Hepatocyte (in vitro differentiated cells): ENCODE measurements around the gene LFNG. TPM values are rescaled to one million over a fixed set of nuclear protein-coding genes. Genes with fewer than 3 reads are reported as not detected.

ENCODE experiments used
- DNase-seq: peaks from one replicate; pipeline ENCODE4 v3.0.0-alpha.2; 2016; ENCODE audit warnings: low spot score
- H2AFZ ChIP-seq: fragments of 200-600 bp; sonication (generic); 2 replicates; pipeline ENCODE4 v1.6.0; 2016; ENCODE audit warnings: antibody characterized with exemption, mild to moderate bottlenecking
- H3K27ac ChIP-seq: fragments of 200-600 bp; sonication (generic); 2 replicates; pipeline ENCODE4 v1.5.1; 2016; ENCODE audit warnings: mild to moderate bottlenecking
- H3K27me3 ChIP-seq: fragments of 200-600 bp; sonication (generic); 2 replicates; pipeline ENCODE4 v1.6.1; 2016
- H3K36me3 ChIP-seq: fragments of 200-600 bp; sonication (generic); replicated peaks from 2 replicates; pipeline ENCODE4 v1.5.1; 2016; ENCODE audit warnings: low read depth; ENCODE audit not compliant: insufficient read depth
- H3K4me1 ChIP-seq: fragments of 200-600 bp; sonication (generic); 2 replicates; pipeline ENCODE4 v1.5.1; 2016; ENCODE audit warnings: mild to moderate bottlenecking, moderate library complexity; ENCODE audit not compliant: insufficient read depth
- H3K4me2 ChIP-seq: fragments of 200-600 bp; sonication (generic); 2 replicates; pipeline ENCODE4 v1.6.0; 2016
- H3K4me3 ChIP-seq: fragments of 200-600 bp; sonication (generic); 2 replicates; pipeline ENCODE4 v1.5.1; 2016; ENCODE audit warnings: mild to moderate bottlenecking
- H3K79me2 ChIP-seq: fragments of 200-600 bp; sonication (generic); 2 replicates; pipeline ENCODE4 v1.6.0; 2017; ENCODE audit warnings: mild to moderate bottlenecking
- H3K9me2 ChIP-seq: fragments of 200-600 bp; sonication (generic); replicated peaks from 2 replicates; pipeline ENCODE4 v1.6.0; 2017; ENCODE audit warnings: mild to moderate bottlenecking; ENCODE audit not compliant: insufficient read depth
- H3K9me3 ChIP-seq: fragments of 200-600 bp; sonication (generic); 2 replicates; pipeline ENCODE4 v1.5.1; 2016; ENCODE audit warnings: low read depth, mild to moderate bottlenecking
- H4K20me1 ChIP-seq: fragments of 200-600 bp; sonication (generic); 2 replicates; pipeline ENCODE4 v1.6.0; 2016; ENCODE audit warnings: mild to moderate bottlenecking; ENCODE audit not compliant: insufficient read depth, poor library complexity, severe bottlenecking
- CTCF ChIP-seq: fragments of 200-600 bp; sonication (generic); IDR thresholded peaks from 2 replicates; pipeline ENCODE4 v1.5.1; 2016; ENCODE audit warnings: antibody characterized with exemption, mild to moderate bottlenecking; ENCODE audit not compliant: poor library complexity
- EZH2 ChIP-seq: fragments of 200-600 bp; sonication (generic); IDR thresholded peaks from 2 replicates; pipeline ENCODE4 v1.6.1; 2016; ENCODE audit warnings: antibody characterized with exemption, mild to moderate bottlenecking, borderline replicate concordance
- EZH2phosphoT487 ChIP-seq: fragments of 200-600 bp; sonication (generic); IDR thresholded peaks from one replicate; pipeline ENCODE4 v1.6.1; 2018; ENCODE audit warnings: antibody characterized with exemption, mild to moderate bottlenecking, low read depth, moderate library complexity; ENCODE audit not compliant: unreplicated experiment, severe bottlenecking
- WGBS: methylation state at CpG from one replicate; pipeline ENCODE4 v1.1.6; 2016; ENCODE audit warnings: low lambda C conversion rate; ENCODE audit errors: missing lambda C conversion rate; 5-methylcytosine and 5-hydroxymethylcytosine counted together
- polyA plus RNA-seq: library from polyadenylated mRNA; unstranded; fragments of >200 nt; fragmentation: Nextera tagmentation; extraction: Ambion mirVana; gene quantifications from 2 replicates; pipeline ENCODE4 v1.2.1, GENCODE V29; 2016
- total RNA-seq: library from RNA; depleted of rRNA; stranded (reverse); fragments of >200 nt; gene quantifications from 2 replicates; pipeline ENCODE4 v1.2.3, GENCODE V29; 2014

LFNG gene
- total and polyA plus RNA-seq, 2 experiments from 2014 or later = 1.2 to 4.5 TPM

DNA sequence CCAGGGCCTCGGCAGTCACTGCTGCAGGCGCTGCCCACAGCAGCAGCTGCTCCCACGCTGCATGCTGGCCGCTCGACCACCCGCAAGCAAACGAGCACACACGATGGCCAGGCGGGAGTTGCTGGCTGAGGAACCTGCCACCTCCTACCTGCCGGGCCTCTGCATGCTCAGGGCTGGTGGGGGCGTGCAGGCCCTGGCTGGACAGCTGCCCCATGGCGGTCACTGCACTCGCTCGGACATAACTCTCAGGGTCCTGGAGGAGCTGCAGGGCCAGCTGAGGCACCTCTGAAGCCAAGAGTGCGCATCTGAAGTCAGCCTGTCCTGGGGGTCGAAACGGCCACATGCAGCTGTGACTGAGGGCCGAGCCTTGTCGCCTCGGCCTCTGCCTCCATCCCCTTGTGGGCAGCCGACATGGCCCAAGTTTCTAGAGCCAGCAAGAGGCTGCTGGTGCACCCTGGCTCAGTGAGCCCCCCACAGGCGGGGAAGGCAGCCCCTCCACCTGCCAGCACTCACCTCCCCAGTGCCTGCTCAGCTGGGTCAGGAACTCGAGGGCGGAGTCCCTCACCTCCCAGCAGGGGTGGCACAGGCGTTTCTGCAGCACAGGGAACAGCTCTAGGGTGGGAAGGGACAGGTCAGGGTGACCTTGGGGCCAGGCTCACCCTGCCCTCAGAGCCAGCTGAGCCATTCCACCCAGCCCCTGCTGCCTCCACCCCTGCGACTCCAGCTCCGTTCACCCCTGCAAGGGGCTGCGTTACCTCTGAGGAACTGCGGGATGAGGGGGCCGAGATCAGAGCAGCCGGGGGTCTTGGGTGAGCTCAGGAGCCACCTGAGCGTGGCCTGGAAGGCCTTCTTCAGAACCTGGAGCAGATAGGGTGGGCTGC is 19.7 kb downstream of the LFNG start:
- whole genome bisulfite sequencing = 96% methylated on average over 32 of the region's 32 CpGs
- Histone ChIP-seq H3K27ac (no peak overlapping the region), H2AFZ (no peak overlapping the region), H3K36me3 (no peaks in the 10 kb centered on the region), H3K4me1 (no peaks in the 10 kb centered on the region), H3K9me2 (no peaks in the 10 kb centered on the region), H3K79me2 (no peaks in the 10 kb centered on the region), H4K20me1 (no peaks in the 10 kb centered on the region), H3K4me3 (no peak overlapping the region), H3K9me3 (no peaks in the 10 kb centered on the region), H3K27me3 (no peaks in the 10 kb centered on the region), H3K4me2 (no peak overlapping the region)
- no peak for TF ChIP-seq EZH2phosphoT487
- TF ChIP-seq EZH2 = no peak
- no peak for TF ChIP-seq CTCF
- DNase-seq = no peak

DNA sequence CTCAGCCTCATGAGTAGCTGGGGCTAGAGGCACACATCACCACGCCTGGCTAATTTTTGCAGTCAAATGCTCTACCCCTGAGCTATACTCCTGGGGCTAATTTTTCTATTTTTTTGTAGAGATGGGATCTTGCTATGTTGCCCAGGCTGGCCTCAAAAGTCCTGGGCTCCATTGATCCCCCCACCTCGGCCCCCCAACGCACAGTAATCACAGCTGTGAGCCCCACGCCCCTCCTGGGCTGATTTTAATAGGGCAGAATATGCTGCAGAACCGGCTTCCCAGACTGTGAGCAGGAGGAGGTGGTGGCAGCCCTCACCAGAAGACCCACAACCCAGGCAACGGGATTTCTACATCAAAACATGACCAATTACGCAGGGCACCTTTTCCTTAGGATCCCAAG is 20.6 kb downstream of the LFNG start:
- H2AFZ ChIP-seq = no peak overlapping the region
- no peaks in the 10 kb centered on the region for H3K36me3 ChIP-seq
- 97% methylated on average over 7 of the region's 7 CpGs for WGBS
- H3K79me2 ChIP-seq = no peaks in the 10 kb centered on the region
- no peak for DNase-seq
- no peaks in the 10 kb centered on the region for H3K9me2 ChIP-seq
- no peaks in the 10 kb centered on the region for H3K4me1 ChIP-seq
- H3K4me3 ChIP-seq = no peak overlapping the region
- no peaks in the 10 kb centered on the region for H3K27me3 ChIP-seq
- no peak overlapping the region for H3K27ac ChIP-seq
- no peaks in the 10 kb centered on the region for H4K20me1 ChIP-seq
- no peaks in the 10 kb centered on the region for H3K9me3 ChIP-seq
- no peak overlapping the region for H3K4me2 ChIP-seq
- no peak for TF ChIP-seq CTCF
- TF ChIP-seq EZH2phosphoT487 = no peak
- TF ChIP-seq EZH2 = no peak

- H3K27ac ChIP-seq = no peak overlapping the region
- H3K9me2 ChIP-seq = no peaks in the 10 kb centered on the region
- no peak overlapping the region for H2AFZ ChIP-seq
- TF ChIP-seq EZH2phosphoT487 (no peak), EZH2 (no peak), CTCF (no peak)
- WGBS = 89% methylated on average over 12 of the region's 19 CpGs
- H3K79me2 ChIP-seq = no peaks in the 10 kb centered on the region
- no peaks in the 10 kb centered on the region for H4K20me1 ChIP-seq
- H3K9me3 ChIP-seq = no peaks in the 10 kb centered on the region
- no peak overlapping the region for H3K4me3 ChIP-seq
- H3K4me2 ChIP-seq = no peak overlapping the region
- no peaks in the 10 kb centered on the region for H3K27me3 ChIP-seq
- H3K4me1 ChIP-seq = no peaks in the 10 kb centered on the region
- no peak for DNase-seq
- no peaks in the 10 kb centered on the region for H3K36me3 ChIP-seq
Measured at GRCh38 chr7:2540641-2541051, 21.1 kb downstream of the LFNG start.
